Upper lobe of left lung (tissue), 4 donors: ENCODE results near the gene RBM34.

ENCODE experiments used
- CTCF ChIP-seq, 6 experiments: fragments of 450-650 bp in 4 of 6; fragments of 200-600 bp in 2 of 6; sonication (generic) in 2 of 6; IDR thresholded peaks; one replicate each; pipeline ENCODE4 v1.5.1; 2016 to 2019; ENCODE audit warnings: antibody characterized with exemption in 6 of 6
- POLR2A ChIP-seq, 4 donors: fragments of 450-650 bp; IDR thresholded peaks; one replicate each; pipeline ENCODE4 v1.5.1; 2016 to 2017; ENCODE audit warnings: antibody characterized with exemption in 4 of 4, mild to moderate bottlenecking in 2 of 4
- POLR2AphosphoS5 ChIP-seq, 2 donors: sonication (generic); formaldehyde crosslinking; IDR thresholded peaks; one replicate each; pipeline ENCODE4 v1.5.1; 2017; ENCODE audit warnings: antibody characterized with exemption in 2 of 2

GRCh38 chr1:235101558-235102258 is 59.3 kb downstream of the RBM34 start:
- TF ChIP-seq CTCF (IDR thresholded peaks at IDR 0.05) (no peak), POLR2A (IDR thresholded peaks at IDR 0.05) (no peak), POLR2AphosphoS5 (IDR thresholded peaks at IDR 0.05) (no peak)
